ENCODE measurements around the gene ZNF664.

The ZNF664 gene

DNA sequence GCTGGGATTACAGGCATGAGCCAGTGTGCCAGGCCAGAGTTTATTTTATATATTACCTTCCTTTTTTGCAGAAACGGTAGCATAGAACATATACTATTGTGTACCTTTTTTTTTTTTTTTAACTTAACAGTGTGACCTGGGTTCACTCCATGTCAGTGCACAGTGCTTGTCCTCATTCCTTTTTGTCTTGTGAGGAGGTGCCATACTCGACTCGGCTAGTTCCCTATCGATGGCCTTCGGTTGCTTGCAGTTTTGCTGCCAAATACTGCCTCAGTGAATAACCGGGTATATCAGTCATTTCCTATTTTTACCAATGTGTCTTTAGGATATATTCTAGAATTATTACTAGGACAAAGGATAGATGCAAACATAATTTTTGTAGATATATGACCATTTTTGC lies 36.8 kb downstream of the ZNF664 start:
- DNase-seq (ENCODE audit: low read depth in 2 of 2) = no peak

- DNase-seq (ENCODE audit: low read depth in 2 of 2) = no peak
These were observed 37.7 kb downstream of the ZNF664 start for GRCh38 chr12:124010687-124011086.

GRCh38 chr12:124011435-124012115 lies 38.6 kb downstream of the ZNF664 start:
- DNase-seq (ENCODE audit: low read depth in 2 of 2) = no peak

DNA sequence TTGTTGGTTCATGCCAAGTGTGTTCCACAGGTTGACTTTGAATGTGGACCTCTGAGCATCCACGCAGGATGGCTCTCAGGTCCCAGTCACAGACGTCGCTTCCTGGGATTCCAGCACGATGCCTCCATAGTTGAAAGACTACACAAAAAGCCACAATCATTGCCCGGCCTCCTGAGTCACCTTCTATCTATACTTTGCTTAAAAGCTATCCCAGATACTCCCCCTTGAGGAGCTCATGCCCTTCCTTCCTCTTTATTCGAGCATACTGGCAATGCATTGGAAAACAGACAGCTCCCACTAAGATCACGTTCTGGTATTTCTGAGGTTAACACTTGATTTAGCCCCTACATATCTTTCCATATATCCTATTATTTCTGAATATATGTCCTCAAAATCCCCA lies 40.1 kb downstream of the ZNF664 start:
- no peak for DNase-seq (ENCODE audit: low read depth in 2 of 2)

DNA sequence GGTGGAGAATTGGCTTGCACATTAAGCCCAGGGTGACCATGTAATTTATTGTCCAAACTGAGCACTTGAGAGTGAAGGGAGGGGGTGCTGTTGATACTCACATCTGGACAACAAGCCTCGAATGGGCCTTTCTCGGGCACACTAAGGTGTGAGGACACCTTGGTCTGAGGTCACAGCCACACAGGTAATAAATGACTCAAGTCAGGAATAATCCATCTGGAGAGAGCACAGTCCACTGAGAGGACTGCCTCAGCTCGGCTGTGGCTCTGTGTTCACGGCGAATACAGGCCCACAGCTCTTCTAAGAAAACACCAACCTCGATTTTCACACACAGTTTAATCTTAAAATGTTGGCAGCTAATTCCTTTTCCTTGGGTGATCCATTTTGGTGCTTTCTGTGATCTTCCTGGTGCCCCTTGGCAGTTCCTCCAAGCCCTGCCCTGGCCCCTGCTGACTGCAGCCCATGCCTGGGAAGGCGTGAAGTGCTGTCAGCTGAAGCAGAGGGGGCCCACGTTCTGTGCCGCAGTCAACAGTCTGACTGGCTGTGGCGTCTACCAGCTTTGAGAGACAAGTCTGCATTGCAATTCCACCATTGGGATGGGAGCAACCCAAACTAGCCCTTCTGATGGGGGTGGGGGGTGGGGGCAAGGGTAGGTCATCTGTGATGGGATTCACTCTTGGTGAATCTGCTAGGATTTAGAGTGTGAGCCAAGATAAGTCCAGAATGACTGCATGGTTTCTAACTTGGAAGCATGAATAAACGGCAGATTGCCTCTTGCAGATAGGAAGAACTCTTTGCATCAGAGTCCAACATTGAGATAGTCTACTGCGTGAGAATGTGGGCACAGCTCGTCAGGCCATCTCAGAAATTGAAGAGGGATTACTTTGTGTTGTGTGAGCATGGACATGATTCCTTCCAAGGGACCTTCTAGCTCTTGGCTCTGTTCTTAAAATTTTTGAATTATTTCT lies 42.8 kb downstream of the ZNF664 start:
- no peak for DNase-seq (ENCODE audit: low read depth in 2 of 2)

- DNase-seq (ENCODE audit: low read depth in 2 of 2) = no peak
These were observed 44.0 kb downstream of the ZNF664 start for GRCh38 chr12:124017064-124017463.

GRCh38 chr12:124018539-124018938 lies 45.5 kb downstream of the ZNF664 start:
- DNase-seq (ENCODE audit: low read depth in 2 of 2) = no peak

DNA sequence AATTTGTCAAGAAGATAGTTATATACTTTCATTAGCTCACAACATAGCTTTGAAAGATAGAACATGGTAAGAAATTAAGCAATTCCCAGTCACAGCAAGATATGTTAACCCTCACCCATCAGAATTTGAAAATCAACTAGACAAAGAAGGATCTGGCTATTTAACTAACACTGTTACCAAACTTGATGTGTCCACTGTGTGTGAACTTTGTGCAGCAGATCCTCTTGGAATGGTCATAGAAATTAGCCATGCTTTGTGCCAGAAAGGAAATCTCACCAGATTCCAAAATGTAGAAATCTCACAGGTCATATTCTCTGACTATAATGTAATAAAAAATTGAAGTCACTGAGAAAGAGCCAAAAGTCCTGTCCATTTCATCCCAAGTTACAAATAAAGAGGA lies 46.1 kb downstream of the ZNF664 start:
- no peak for DNase-seq (ENCODE audit: low read depth in 2 of 2)

DNA sequence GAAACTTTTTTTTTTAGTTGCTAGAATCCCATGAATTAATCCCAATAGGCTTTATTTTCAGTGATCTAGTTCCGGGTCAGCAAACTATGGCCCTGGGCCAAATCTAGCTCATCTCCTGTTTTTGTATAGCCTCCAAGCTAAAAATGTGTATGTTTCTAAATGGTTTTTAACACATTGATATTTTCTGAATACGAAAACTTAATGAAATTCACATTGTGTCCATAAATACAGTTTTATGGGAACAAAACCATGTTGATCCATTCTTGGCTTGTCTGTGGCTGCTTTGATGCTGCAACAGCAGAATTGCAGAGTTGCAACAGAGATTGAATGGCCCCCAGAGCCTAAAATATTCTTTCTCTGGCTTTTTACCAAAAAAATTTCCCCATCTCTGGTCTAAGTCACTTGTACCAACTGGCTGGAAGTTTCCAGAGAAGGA lies 47.5 kb downstream of the ZNF664 start:
- no peak for DNase-seq (ENCODE audit: low read depth in 2 of 2)

GRCh38 chr12:124021007-124021406 lies 48.0 kb downstream of the ZNF664 start:
- no peak for DNase-seq (ENCODE audit: low read depth in 2 of 2)

DNA sequence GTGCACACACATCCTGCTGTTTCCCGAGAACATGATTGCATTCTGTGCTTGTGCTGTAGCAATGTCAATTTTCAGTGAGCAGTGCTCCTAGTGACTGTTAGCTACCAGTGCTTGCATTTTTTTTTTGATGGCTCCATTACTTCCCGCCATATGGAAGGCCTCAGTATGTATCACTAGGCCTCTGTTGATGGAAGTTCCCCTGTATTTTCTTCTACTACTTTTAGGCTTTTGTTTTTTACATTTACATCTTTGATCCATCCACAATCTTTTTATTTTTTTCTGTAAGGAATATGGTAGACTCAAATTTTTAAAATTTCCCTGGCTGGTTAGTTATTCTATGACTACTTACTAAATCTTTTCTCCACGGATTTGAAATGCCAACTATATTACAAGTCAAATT lies 49.1 kb downstream of the ZNF664 start:
- no peak for DNase-seq (ENCODE audit: low read depth in 2 of 2)

GRCh38 chr12:124024263-124024678 lies 51.3 kb downstream of the ZNF664 start:
- no peak for DNase-seq (ENCODE audit: low read depth in 2 of 2)

- no peak for DNase-seq (ENCODE audit: low read depth in 2 of 2)
These were observed 51.8 kb downstream of the ZNF664 start for GRCh38 chr12:124024776-124025175.

DNA sequence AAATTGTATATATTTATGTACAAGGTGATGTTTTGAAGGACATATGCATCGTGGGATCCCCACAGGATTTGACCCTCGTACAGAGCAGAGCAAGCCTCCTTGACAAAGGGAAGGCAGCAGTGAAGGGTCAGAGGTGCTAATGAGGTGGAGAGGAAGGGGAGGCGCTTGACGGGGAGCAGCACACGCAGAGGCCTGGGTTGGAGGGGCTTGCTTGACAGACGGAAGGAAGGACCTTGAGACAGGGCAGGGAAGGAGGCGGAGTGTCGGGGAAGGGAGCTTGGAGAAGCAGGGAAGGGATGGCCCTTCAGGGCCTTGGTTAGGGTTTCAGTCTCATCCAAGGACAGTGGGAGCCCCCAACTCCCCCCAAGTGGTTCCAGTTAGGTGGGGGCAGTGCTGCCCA lies 52.6 kb downstream of the ZNF664 start:
- no peak for DNase-seq (ENCODE audit: low read depth in 2 of 2)

DNA sequence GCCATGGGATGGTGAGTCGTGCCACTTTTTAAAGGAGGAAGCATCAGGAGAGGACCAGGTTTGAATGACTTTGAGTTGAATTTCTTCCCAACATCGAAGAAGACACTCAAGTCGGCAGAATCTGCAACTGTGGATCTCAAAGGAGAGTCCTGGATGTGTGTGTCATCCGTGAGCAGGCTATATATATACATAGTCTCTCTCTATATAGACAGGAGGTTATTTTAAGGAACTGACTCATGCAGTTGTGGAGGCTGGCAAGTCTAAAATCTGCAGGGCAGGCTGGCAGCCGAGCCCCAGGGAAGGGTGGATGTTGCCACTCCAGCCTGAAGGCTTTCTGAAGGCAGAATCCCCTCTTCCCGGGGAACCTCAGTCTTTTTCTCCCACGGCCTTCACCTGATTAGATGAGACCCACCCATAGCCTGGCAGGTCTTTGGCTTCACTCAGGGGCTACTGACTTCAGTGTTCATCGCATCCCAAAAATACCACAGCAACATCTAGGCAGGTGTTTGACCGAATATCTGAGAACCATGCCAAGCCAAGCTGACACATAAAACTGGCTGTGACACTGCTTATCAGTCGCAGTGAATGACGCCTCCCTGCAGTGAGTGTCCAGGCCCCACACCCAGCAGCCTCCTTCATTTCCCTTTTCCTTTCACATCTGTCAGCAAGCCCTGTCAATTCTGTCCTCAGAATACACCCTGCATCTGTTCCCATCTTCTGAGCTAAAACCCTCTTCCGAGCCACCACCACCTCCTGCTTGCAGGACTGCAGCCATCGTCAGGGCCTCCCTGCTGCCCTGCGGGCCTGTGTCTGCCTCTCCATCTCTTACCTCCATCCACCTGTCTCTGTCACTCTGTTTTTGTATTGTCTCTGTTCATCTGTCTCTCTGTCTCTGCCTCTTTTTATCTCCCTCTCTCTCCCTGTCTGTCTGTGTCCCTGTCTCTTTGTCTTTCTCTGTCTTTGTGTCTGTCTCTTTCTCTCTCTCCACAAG lies 54.0 kb downstream of the ZNF664 start:
- DNase-seq (ENCODE audit: low read depth in 2 of 2) = no peak

DNA sequence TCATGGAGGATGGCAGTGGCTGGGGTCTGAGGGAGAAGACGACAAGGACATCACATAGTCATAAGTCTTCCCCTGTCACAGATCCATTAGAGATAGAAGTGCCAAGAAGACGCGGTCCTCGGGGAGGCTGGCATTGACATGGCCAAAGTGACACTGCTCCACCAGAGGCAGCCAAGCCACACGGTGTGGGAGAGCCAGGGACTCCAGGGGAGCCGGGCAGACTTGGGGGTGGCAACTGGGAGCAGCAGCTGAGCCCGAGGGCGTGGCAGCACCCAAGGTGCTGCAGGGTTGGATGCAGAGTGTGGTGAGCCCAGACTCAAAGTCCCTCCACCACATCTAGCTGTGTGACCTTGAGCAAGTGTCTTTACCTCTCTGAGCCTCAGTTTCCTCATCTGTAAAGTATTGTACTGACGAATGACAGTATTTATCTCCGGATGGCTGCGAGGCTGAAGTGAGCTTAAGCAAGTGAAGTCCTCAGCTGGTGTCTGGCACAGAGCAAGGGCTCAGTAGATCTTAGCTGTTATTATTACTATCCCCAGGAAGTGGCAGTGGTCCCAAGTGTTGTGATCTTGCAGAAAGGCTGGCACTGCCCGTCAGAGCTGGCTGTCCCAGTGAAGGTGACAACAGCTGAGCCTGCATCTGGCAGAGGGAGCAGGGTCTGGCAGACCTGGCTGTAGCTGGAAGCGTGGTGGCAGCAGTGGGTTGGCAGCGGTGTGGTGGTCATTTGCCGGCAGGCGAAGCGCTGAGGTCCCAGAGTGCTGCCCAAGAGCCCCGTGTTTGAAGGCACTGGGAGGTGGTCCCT lies 54.9 kb downstream of the ZNF664 start:
- DNase-seq (ENCODE audit: low read depth in 2 of 2) = no peak

- no peak for DNase-seq (ENCODE audit: low read depth in 2 of 2)
These were observed 55.5 kb downstream of the ZNF664 start for GRCh38 chr12:124028555-124028925.

DNA sequence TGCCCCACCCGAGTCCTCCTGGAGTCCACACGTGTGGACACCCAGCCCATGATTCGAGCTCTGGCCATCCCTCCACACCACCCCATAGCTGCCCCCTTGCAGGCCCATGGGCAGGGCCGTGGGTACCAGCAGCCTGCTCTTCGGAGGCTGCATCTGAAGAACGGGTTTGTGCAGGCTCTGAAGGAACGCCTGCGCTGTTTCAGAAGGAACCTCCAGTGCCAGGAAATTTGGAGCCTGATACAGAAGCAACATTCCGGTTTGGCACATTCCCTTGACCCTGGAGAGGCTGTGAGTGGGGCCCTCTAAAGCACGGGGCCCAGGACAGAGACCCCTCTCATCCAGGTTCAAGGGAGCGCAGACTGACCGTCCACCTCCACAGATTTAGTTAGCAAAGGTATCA lies 57.0 kb downstream of the ZNF664 start:
- DNase-seq (ENCODE audit: low read depth in 2 of 2) = no peak

- no peak for DNase-seq (ENCODE audit: low read depth in 2 of 2)
These were observed 57.5 kb downstream of the ZNF664 start for GRCh38 chr12:124030510-124030909.

DNA sequence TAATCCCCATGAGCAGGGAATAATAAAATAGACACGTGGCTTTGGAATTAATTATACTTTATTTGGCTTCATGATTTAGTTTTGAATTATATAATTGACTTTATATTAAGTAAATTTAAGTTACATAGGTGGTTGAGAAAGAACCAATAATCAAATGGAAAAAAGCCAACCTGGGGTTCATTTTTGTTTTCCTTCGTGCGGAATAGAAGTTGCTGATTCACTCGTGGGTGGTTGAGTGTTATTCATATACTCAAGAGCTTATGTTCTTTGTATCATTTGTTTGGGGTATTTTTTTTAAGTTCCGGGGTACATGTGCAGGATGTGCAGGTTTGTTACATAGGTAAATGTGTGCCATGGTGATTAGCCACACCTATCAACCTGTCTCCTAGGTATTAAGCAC lies 58.0 kb downstream of the ZNF664 start:
- no peak for DNase-seq (ENCODE audit: low read depth in 2 of 2)

GRCh38 chr12:124032265-124032886 lies 59.4 kb downstream of the ZNF664 start:
- DNase-seq (ENCODE audit: low read depth in 2 of 2) = no peak
